Measurements from ENCODE around the gene SLC2A13.

DNA sequence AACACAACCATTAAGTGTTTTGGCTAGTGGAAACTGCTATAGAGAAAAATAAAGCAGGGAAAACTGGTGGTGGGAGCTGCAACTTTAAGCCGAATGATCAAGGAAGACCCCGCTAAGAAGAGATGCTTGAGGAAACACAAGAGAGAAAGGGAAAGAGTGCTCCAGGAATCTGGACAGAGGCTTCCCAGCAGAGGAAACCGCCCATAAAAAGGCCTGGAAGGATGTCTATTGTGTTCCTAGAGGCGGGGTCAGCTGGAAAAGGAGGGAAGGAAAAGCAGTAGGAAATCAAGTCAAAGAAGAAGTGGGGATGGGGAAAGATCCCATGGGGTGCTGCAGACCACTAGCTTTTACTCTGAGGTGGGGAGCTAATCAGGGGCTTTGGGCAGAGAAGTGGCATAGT lies 12.4 kb downstream of the SLC2A13 start:
- no peak for TF ChIP-seq JUN (CRISPR knock-in tag; IDR thresholded peaks at IDR 0.05)
- TF ChIP-seq, protein P1, sequence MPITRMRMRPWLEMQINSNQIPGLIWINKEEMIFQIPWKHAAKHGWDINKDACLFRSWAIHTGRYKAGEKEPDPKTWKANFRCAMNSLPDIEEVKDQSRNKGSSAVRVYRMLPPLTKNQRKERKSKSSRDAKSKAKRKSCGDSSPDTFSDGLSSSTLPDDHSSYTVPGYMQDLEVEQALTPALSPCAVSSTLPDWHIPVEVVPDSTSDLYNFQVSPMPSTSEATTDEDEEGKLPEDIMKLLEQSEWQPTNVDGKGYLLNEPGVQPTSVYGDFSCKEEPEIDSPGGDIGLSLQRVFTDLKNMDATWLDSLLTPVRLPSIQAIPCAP (CRISPR knock-in tag; IDR thresholded peaks at IDR 0.05) = no peak
- TF ChIP-seq, protein P2, sequence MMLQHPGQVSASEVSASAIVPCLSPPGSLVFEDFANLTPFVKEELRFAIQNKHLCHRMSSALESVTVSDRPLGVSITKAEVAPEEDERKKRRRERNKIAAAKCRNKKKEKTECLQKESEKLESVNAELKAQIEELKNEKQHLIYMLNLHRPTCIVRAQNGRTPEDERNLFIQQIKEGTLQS (CRISPR knock-in tag; conservative IDR thresholded peaks at IDR 0.05) = no peak
- TF ChIP-seq, protein P3, sequence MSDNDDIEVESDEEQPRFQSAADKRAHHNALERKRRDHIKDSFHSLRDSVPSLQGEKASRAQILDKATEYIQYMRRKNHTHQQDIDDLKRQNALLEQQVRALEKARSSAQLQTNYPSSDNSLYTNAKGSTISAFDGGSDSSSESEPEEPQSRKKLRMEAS (CRISPR knock-in tag; IDR thresholded peaks at IDR 0.05) = no peak
- TF ChIP-seq ZNF416 (CRISPR knock-in tag; IDR thresholded peaks at IDR 0.05) = no peak
- no peak for TF ChIP-seq FOXP1 (CRISPR knock-in tag; IDR thresholded peaks at IDR 0.05; ENCODE audit: borderline replicate concordance)
- no peak for TF ChIP-seq ETV6 (CRISPR knock-in tag; IDR thresholded peaks at IDR 0.05)
- TF ChIP-seq, protein P4, sequence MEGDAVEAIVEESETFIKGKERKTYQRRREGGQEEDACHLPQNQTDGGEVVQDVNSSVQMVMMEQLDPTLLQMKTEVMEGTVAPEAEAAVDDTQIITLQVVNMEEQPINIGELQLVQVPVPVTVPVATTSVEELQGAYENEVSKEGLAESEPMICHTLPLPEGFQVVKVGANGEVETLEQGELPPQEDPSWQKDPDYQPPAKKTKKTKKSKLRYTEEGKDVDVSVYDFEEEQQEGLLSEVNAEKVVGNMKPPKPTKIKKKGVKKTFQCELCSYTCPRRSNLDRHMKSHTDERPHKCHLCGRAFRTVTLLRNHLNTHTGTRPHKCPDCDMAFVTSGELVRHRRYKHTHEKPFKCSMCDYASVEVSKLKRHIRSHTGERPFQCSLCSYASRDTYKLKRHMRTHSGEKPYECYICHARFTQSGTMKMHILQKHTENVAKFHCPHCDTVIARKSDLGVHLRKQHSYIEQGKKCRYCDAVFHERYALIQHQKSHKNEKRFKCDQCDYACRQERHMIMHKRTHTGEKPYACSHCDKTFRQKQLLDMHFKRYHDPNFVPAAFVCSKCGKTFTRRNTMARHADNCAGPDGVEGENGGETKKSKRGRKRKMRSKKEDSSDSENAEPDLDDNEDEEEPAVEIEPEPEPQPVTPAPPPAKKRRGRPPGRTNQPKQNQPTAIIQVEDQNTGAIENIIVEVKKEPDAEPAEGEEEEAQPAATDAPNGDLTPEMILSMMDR (IDR thresholded peaks at IDR 0.05) = no peak
- TF ChIP-seq SP1 (CRISPR knock-in tag; conservative IDR thresholded peaks at IDR 0.05) = no peak
